ENCODE data around the gene BNC2. TPM values are rescaled to one million over a fixed set of nuclear protein-coding genes. Genes with fewer than 3 reads are reported as not detected.
A peak's percentile ranks its signal among the peaks of the same experiment; 100 is the strongest.

The BNC2 gene
- total RNA-seq, 4 donors from 2014 or later: 3.9 to 45.4 (median 13.1) TPM

DNA sequence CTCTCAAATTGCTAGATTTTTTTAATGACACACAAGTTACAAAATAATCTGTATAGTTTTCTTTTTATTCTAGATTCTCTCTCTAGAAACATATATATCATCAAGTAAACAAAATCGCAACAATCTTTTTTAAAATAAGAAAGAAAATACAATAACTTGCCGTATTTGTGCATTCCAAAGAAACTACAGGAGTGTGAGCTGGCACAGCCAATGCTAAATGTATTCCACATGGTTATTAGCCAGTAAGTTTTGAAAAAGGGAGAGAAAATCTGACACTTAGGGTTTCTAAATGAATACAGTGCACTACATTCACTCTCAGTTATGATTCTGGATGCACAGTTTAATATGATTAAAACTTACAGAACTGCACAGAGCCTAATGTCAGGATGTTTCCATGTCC lies 117.9 kb downstream of the BNC2 start:
- DNase-seq: no peak
- no peaks in the 10 kb centered on the region for H3K9me3 ChIP-seq
- H3K4me3 ChIP-seq: no peak overlapping the region
- TF ChIP-seq, protein P1, sequence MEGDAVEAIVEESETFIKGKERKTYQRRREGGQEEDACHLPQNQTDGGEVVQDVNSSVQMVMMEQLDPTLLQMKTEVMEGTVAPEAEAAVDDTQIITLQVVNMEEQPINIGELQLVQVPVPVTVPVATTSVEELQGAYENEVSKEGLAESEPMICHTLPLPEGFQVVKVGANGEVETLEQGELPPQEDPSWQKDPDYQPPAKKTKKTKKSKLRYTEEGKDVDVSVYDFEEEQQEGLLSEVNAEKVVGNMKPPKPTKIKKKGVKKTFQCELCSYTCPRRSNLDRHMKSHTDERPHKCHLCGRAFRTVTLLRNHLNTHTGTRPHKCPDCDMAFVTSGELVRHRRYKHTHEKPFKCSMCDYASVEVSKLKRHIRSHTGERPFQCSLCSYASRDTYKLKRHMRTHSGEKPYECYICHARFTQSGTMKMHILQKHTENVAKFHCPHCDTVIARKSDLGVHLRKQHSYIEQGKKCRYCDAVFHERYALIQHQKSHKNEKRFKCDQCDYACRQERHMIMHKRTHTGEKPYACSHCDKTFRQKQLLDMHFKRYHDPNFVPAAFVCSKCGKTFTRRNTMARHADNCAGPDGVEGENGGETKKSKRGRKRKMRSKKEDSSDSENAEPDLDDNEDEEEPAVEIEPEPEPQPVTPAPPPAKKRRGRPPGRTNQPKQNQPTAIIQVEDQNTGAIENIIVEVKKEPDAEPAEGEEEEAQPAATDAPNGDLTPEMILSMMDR (IDR thresholded peaks at IDR 0.05): no peak
- no peak for TF ChIP-seq POLR2A (IDR thresholded peaks at IDR 0.05)
- H3K4me1 ChIP-seq: no peaks in the 10 kb centered on the region
- no peaks in the 10 kb centered on the region for H3K36me3 ChIP-seq
- H3K27ac ChIP-seq: peak overlapping the region in 1 of 4 donors; percentile 19
- no peaks in the 10 kb centered on the region for H3K27me3 ChIP-seq

DNA sequence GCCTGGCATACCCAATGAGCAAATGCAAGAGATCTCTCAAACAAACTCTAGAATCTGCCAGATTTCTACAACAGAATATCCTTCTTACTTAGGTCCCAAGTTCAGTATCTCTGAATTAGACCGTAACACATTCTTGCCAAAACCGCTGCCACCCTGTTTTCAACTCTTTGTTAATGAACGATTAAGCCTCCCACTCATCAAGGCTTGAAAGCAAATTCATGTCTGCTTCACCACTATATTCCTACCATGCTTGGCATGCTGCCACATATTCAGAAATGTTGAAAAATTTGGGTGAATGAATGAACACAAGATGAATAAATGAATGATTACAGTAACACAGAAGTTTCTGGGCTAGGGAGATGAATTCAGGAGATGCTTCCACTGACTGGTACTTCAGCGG lies 119.9 kb downstream of the BNC2 start:
- Histone ChIP-seq H3K27me3 (no peaks in the 10 kb centered on the region), H3K27ac (no peak overlapping the region), H3K4me1 (no peaks in the 10 kb centered on the region), H3K36me3 (no peaks in the 10 kb centered on the region), H3K4me3 (no peak overlapping the region), H3K9me3 (no peaks in the 10 kb centered on the region)
- DNase-seq: no peak
- no peak for TF ChIP-seq POLR2A (IDR thresholded peaks at IDR 0.05)
- TF ChIP-seq, protein P1 (IDR thresholded peaks at IDR 0.05): no peak

DNA sequence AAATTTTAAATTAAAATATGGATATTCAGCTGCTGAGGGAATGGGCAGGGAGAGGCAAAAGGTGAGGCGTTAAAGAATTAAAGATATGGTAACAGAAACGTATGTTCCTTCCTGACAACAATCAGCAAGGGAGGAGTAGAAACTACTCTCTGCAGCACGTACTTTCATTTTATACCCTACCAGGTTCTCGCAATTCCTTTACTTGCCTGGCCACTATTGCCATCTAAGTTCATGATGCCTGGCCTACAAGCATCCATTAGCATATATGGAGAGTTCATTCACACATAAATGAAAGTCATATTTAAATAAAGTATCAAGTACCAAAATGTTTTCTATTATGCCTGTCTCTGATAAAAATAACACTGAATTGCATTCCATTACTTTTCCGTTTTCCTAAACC lies 125.1 kb downstream of the BNC2 start:
- Histone ChIP-seq H3K27ac (no peak overlapping the region), H3K27me3 (no peaks in the 10 kb centered on the region), H3K4me3 (no peak overlapping the region), H3K4me1 (no peaks in the 10 kb centered on the region), H3K9me3 (no peaks in the 10 kb centered on the region), H3K36me3 (no peaks in the 10 kb centered on the region)
- DNase-seq: no peak
- no peak for TF ChIP-seq POLR2A (IDR thresholded peaks at IDR 0.05)
- TF ChIP-seq, protein P1 (IDR thresholded peaks at IDR 0.05): no peak

DNA sequence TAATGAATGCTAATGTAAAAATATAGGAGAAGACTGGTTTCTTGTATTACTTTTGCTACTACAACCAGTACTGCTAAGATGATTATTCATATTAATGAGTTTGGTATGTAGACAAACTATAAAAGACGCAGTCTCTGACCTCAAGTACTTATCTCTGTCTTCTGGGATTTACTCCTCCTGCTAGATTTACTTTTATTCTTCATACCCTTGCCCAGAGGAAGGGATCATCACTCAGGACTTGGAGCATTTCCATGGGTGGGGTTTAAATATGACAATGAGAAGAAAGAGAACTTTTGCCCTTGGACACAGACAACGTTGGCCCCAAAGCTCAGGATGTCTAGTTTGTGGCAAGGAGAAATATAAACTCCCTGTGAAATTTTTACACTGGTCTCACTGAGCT lies 126.1 kb downstream of the BNC2 start:
- no peak for DNase-seq
- Histone ChIP-seq H3K36me3 (no peaks in the 10 kb centered on the region), H3K27ac (no peak overlapping the region), H3K4me3 (no peak overlapping the region), H3K27me3 (no peaks in the 10 kb centered on the region), H3K9me3 (no peaks in the 10 kb centered on the region), H3K4me1 (no peaks in the 10 kb centered on the region)
- no peak for TF ChIP-seq POLR2A (IDR thresholded peaks at IDR 0.05)

DNA sequence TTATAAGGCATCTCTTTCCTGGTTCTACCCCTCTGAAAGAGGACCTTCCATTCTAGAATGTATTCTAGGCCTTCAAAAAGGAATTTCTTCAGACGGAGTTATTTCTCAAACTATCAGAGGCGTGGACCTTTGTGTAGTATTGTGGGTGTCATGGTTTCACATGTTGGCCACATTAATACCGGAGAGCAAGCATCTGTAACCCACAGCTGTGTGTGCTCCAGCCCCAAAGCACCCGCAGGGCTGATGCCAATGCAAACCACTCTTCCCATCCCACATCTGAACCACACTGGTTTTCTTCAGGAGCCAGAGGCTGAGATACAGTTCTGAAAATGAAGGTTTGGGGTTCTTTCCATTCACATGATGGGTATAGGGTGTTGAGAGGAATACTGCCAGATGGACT lies 127.1 kb downstream of the BNC2 start:
- H3K4me3 ChIP-seq: no peak overlapping the region
- no peaks in the 10 kb centered on the region for H3K27me3 ChIP-seq
- H3K4me1 ChIP-seq: no peaks in the 10 kb centered on the region
- DNase-seq: no peak
- H3K27ac ChIP-seq: no peak overlapping the region
- H3K9me3 ChIP-seq: no peaks in the 10 kb centered on the region
- no peaks in the 10 kb centered on the region for H3K36me3 ChIP-seq
- TF ChIP-seq, protein P1 (IDR thresholded peaks at IDR 0.05): no peak
- no peak for TF ChIP-seq POLR2A (IDR thresholded peaks at IDR 0.05)

DNA sequence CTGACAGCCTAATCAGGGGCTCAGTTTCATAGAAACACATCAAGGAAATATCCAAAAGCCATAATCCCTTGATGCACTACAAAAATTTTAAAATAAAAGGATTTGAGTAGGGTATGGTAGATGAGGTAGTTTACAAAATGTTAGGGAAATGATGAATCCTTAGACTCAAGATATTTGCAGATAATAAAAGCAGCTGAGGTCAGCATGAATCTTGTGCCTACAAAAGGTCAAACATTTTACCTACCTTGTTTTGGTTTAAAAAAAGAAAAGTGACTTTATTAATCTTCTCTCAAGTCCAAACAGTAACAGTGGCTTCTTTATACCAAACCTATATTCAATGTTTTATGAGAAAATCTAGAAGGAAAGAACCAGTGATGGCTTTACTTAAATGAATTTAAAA lies 135.5 kb downstream of the BNC2 start:
- Histone ChIP-seq H3K4me1 (no peaks in the 10 kb centered on the region), H3K27ac (no peak overlapping the region), H3K9me3 (no peaks in the 10 kb centered on the region), H3K4me3 (no peak overlapping the region), H3K27me3 (no peaks in the 10 kb centered on the region), H3K36me3 (no peaks in the 10 kb centered on the region)
- DNase-seq: no peak
- no peak for TF ChIP-seq POLR2A (IDR thresholded peaks at IDR 0.05)
- TF ChIP-seq, protein P1 (IDR thresholded peaks at IDR 0.05): no peak

All from Peyer's patch (tissue), 4 donors.